Adrenal gland (tissue), 12 donors: ENCODE measurements around the gene KLHDC10. TPM values are rescaled to one million over a fixed set of nuclear protein-coding genes. Genes with fewer than 3 reads are reported as not detected.

ENCODE experiments used
- DNase-seq, 7 donors: peaks; one replicate each; pipeline ENCODE4 v3.0.0-alpha.2; 2019 to 2020
- H3K27ac ChIP-seq, 5 donors: fragments of 200-600 bp; sonication (generic) in 4 of 5; 1 replicate in 3 of 5; 2 replicates in 2 of 5; pipeline versions ENCODE4 v1.5.1 to v1.8.0; 2016 to 2020; ENCODE audit warnings: mild to moderate bottlenecking in 1 of 5
- H3K27me3 ChIP-seq: fragments of 200-600 bp; 2 replicates; pipeline ENCODE4 v1.8.0; 2021
- H3K36me3 ChIP-seq, 2 donors: fragments of 200-600 bp; replicated peaks in 1 of 2; 1 replicate in 1 of 2; 2 replicates in 1 of 2; pipeline versions ENCODE4 v1.5.1 to v1.8.0; 2018 to 2022
- H3K4me1 ChIP-seq, 2 donors: fragments of 200-600 bp; replicated peaks in 1 of 2; 1 replicate in 1 of 2; 2 replicates in 1 of 2; pipeline versions ENCODE4 v1.5.1 to v1.8.0; 2018 to 2021
- H3K4me3 ChIP-seq, 4 donors: fragments of 200-600 bp; sonication (generic) in 3 of 4; one replicate each; pipeline ENCODE4 v1.5.1; 2016 to 2018
- H3K9me3 ChIP-seq, 3 donors: fragments of 200-600 bp; sonication (generic) in 1 of 3; replicated peaks in 1 of 3; 1 replicate in 2 of 3; 2 replicates in 1 of 3; pipeline versions ENCODE4 v1.5.1 to v1.8.0; 2016 to 2021
- CTCF ChIP-seq, 6 experiments: fragments of 450-650 bp in 4 of 6; fragments of 200-600 bp in 2 of 6; sonication (generic) in 1 of 6; IDR thresholded peaks; 1 replicate in 5 of 6; 2 replicates in 1 of 6; pipeline versions ENCODE4 v1.5.1 to v1.8.0; 2016 to 2021; ENCODE audit warnings: antibody characterized with exemption in 6 of 6, mild to moderate bottlenecking in 2 of 6, moderate library complexity in 1 of 6
- POLR2A ChIP-seq, 2 donors: fragments of 450-650 bp; IDR thresholded peaks; one replicate each; pipeline ENCODE4 v1.6.1; 2017; ENCODE audit warnings: antibody characterized with exemption in 2 of 2, mild to moderate bottlenecking in 2 of 2, moderate library complexity in 1 of 2
- WGBS, 4 donors: extraction: QIAGEN DNeasy Blood & Tissue Kit in 2 of 4; methylation state at CpG; one replicate each; pipeline versions ENCODE4 v1.1.5 to v1.1.7; 2013 to 2017; 5-methylcytosine and 5-hydroxymethylcytosine counted together
- intact Hi-C, 2 donors: fragments of 100-400 bp; cut with DNase I; formaldehyde crosslinking; loops; one replicate each; pipeline versions ENCODE4 v1.14.1 to v1.15.0; 2022 to 2023
- polyA plus RNA-seq, 3 donors: library from polyadenylated mRNA; stranded (reverse); fragments of 200-250 nt in 2 of 3; fragments of 350-450 nt in 1 of 3; fragmentation: Illumina TruSeq in 1 of 3; extraction: RNeasy Lipid Tissue Mini Kit (QIAGEN cat#74804) in 1 of 3; gene quantifications; one replicate each; pipeline ENCODE4 v1.2.3, GENCODE V29; 2013 to 2014
- total RNA-seq, 9 donors: library from RNA; depleted of rRNA in 4 of 9; stranded (reverse); fragments of >200 nt in 4 of 9; fragments of 120-200 nt in 1 of 9; fragmentation: NEBNext Ultra II Directional in 1 of 9; extraction: Animal tissue kit (Norgen Biotek cat#: 25700) in 1 of 9; gene quantifications; one replicate each; pipeline versions ENCODE4 v1.1.0 to v1.2.4, GENCODE V29; 2013 to 2023
- donor health status: healthy with polysubstance abuse.
- donor health status: Bipolar disorder and iron deficiency.
- donor health status: DM: yes; HTN: yes; CAD: no.
- donor health status: DM: no; HTN: no; CAD: no.
- donor health status: DM: no; HTN: no; CAD: no.
- donor health status: DM: yes; HTN: yes; CAD: no.

Gene KLHDC10
- total and polyA plus RNA-seq, 12 donors, result 13.4 to 57.2 (median 33.4) TPM

DNA sequence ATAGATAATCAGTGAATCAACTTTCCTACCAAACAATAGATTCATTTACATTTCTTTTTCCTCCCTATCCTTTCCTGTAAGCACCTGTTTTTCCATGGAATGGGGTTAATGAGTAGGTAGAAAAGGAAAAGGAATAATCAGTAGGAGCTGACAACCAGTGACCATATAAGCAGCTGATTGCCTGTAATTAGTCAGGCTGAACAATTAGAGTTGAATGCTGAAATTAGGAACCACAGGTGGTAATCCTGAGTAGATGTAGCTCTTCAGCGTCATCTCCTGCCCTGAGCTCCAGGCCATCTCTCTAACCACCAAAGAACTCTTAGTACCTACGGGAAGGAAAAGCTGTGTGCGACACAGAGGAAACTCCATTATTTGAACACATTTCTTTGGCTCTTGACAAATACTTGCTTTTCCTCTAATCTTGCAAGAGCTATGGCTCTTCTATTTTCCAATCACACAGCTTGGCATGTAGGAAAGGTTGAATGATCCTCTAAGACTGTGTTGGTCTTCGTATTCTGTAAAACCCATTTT, 63.8 kb downstream of the KLHDC10 start:
- Histone ChIP-seq H3K27me3 (no peaks in the 10 kb centered on the region), H3K9me3 (no peaks in the 10 kb centered on the region), H3K36me3 (peaks cover 0 to 31% of the 10 kb centered on the region in 2 donors), H3K4me1 (no peaks in the 10 kb centered on the region), H3K27ac (no peak overlapping the region), H3K4me3 (no peak overlapping the region)
- WGBS, 4 donors, result 96 to 100% (median 98%) methylated on average over 4 of the region's 4 CpGs
- no peak for DNase-seq
- TF ChIP-seq POLR2A (IDR thresholded peaks at IDR 0.05) (no peak), CTCF (IDR thresholded peaks at IDR 0.05) (no peak)
- intact Hi-C loops, result no loop called here

DNA sequence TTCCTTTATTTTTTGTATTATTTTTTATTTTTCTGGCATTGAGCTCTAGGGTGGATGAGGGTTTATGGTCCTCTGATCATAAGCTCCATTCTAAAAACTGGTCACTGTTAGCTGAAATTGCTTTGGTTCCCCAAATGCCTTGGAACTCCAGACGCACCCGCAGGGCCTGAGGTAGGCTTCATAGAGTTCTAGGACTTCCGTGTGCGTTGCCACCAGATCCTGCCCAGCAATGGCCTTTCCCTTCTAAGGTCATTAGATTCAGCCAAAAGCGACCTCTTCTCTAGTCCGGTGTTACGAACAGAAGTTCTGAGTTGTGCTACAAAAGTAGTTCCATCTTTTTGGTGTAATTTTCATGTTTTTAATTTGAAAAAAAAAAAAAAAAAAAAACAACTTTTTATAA, 64.4 kb downstream of the KLHDC10 start:
- intact Hi-C loops, result no loop called here
- Histone ChIP-seq H3K9me3 (no peaks in the 10 kb centered on the region), H3K27me3 (no peaks in the 10 kb centered on the region), H3K4me3 (no peak overlapping the region), H3K36me3 (peaks cover 0 to 25% of the 10 kb centered on the region in 2 donors), H3K27ac (no peak overlapping the region), H3K4me1 (no peaks in the 10 kb centered on the region)
- no peak for TF ChIP-seq CTCF (IDR thresholded peaks at IDR 0.05)
- no peak for TF ChIP-seq POLR2A (IDR thresholded peaks at IDR 0.05)
- 95 to 97% (median 96%) methylated on average over 7 of the region's 7 CpGs for WGBS, 4 donors
- no peak for DNase-seq

DNA sequence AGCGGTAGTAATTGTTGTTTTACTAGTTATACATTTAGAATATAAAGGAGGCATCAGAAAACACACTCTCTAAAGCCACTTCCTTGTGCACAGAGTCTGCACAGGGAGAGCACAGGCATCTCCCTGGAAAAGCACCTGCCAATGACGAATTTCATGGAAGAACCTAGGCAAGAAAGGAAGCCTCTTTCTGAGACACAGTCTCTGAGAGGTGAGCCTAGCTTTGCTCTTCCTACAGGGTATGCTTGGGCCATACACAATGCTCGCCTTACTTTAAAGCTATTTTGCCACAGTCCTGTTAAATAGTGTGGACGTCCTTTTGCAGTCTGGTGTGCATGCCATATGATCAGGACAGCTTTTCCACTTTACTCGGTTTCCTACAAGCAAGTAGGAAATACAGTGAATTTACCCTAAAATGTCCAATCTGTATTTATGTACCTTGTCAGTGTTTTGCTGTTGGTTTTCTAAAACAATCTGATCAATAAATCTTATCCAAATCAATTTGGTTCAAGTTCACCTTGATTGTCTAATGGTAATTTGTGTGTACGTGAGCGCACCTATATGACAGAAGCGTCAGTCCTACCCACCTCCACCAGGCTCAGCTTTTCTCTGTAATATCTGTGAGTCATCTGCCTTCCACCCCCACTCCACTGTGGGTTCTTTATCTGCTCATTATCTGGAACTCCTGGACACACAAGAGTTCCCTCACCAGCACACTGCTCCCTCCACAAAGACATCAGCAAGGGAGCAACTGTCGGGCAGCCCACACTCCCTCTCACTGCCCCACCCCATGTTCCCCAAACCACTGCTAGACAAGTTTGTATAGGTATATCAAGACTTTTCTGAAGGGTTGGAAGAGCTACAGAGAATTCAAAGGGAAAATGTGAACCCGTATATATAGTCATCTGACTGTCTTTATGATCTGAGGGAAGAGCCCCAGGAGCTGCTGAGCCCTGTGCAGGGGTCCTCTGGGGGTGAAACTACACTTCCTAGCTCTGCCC, 65.2 kb downstream of the KLHDC10 start:
- DNase-seq, result peak in 1 of 7 donors; percentile 27
- no peak overlapping the region for H3K4me3 ChIP-seq
- no peaks in the 10 kb centered on the region for H3K4me1 ChIP-seq
- intact Hi-C loops, result no loop called here
- H3K9me3 ChIP-seq, result no peaks in the 10 kb centered on the region
- H3K27ac ChIP-seq, result no peak overlapping the region
- TF ChIP-seq CTCF (IDR thresholded peaks at IDR 0.05) (no peak), POLR2A (IDR thresholded peaks at IDR 0.05) (no peak)
- peaks cover 0 to 18% of the 10 kb centered on the region in 2 donors for H3K36me3 ChIP-seq
- 91 to 96% (median 93%) methylated on average over 10 of the region's 10 CpGs for WGBS, 4 donors
- H3K27me3 ChIP-seq, result no peaks in the 10 kb centered on the region

GRCh38 chr7:130136579-130137167, 66.3 kb downstream of the KLHDC10 start:
- peaks cover 0 to 6% of the 10 kb centered on the region in 2 donors for H3K36me3 ChIP-seq
- WGBS, 4 donors, result 88 to 99% (median 93%) methylated on average over 1 of the region's 1 CpG

More at GRCh38 chr7:130136579-130137167, 66.3 kb downstream of the KLHDC10 start:
- no peak overlapping the region for H3K4me3 ChIP-seq
- no peak overlapping the region for H3K27ac ChIP-seq
- TF ChIP-seq POLR2A (IDR thresholded peaks at IDR 0.05), result no peak
- TF ChIP-seq CTCF (IDR thresholded peaks at IDR 0.05), result no peak
- no peaks in the 10 kb centered on the region for H3K9me3 ChIP-seq
- peaks cover 0 to 7% of the 10 kb centered on the region in 2 donors for H3K4me1 ChIP-seq
- H3K27me3 ChIP-seq, result no peaks in the 10 kb centered on the region
- DNase-seq, result no peak
- intact Hi-C loops, result no loop called here
